ENCODE data around the gene CBLIF.
"Not testable (repeated sequence)": the region's sequence is repeated elsewhere in the genome, so short reads cannot be mapped to it uniquely, and the experiment has no call there.

GRCh38 chr11:59816434-59816833 lies 28.9 kb downstream of the CBLIF start:
- TF ChIP-seq, protein P1, sequence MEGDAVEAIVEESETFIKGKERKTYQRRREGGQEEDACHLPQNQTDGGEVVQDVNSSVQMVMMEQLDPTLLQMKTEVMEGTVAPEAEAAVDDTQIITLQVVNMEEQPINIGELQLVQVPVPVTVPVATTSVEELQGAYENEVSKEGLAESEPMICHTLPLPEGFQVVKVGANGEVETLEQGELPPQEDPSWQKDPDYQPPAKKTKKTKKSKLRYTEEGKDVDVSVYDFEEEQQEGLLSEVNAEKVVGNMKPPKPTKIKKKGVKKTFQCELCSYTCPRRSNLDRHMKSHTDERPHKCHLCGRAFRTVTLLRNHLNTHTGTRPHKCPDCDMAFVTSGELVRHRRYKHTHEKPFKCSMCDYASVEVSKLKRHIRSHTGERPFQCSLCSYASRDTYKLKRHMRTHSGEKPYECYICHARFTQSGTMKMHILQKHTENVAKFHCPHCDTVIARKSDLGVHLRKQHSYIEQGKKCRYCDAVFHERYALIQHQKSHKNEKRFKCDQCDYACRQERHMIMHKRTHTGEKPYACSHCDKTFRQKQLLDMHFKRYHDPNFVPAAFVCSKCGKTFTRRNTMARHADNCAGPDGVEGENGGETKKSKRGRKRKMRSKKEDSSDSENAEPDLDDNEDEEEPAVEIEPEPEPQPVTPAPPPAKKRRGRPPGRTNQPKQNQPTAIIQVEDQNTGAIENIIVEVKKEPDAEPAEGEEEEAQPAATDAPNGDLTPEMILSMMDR (IDR thresholded peaks at IDR 0.05), result not testable (repeated sequence)
- TF ChIP-seq POLR2AphosphoS5 (IDR thresholded peaks at IDR 0.05; ENCODE audit: insufficient read depth in 1 of 2, low read depth in 1 of 2); POLR2A (IDR thresholded peaks at IDR 0.05): not testable (repeated sequence)
